NAMALWA (cell line): ENCODE results near the gene MAP3K9.
"Not testable (repeated sequence)": the region's sequence is repeated elsewhere in the genome, so short reads cannot be mapped to it uniquely, and the experiment has no call there.

Source experiments
- DNase-seq: peaks from one replicate; pipeline ENCODE4 v3.0.0-alpha.2; 2015; ENCODE audit warnings: low spot score

MAP3K9 gene

DNA sequence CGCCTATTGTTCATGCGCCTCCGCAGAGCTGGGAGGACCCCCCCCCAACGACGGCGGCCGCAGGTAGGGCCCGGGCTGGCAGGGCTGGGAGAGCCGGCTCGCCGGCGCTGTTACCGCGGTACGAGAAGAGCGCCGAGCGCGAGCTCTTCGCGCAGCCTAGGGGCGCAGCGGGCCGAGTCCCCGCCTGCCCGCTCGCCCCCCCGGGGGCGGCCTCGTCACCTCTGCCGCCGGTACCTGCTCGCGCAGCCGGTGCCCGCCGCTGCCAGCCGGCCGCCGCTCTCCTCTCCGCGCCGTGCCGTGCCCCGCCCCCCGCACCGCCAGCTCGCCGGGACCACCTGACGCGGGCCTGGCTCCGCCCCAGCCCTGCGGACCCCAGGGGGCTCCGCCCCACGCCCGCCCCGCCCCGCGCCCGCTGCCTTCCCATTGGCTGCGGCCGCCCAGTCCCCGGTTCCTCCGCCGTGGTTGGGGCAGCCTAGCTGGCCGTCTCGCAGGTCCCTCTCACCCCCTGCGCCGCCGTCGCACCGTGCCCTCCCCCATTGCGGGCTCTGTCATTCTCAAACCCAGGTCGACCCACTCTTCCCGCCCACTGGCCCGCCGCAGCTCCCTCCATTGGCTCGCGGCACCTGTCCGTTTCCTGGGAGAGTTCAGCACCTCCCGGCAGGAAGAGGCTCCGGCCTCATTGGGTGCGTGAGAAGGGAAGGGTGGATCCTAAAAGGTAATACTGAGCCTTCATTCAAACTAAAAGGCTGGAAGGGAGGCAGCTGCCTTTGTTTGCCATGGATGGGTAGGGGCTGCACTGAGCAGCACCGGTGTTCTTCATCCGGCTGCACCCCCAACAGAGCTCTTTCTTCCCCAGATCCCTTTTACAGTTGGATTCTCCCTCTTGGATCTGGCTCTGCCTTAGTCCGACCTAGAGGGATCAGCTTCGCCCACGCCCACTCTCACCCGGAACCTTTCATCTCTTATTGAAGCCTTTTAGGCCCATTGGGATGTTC is at the start of gene MAP3K9:
TSS of gene MAP3K9 (minus strand) at position 289 of the 995 bp plus-strand sequence. CDS start 342 bp downstream, outside the sequence.
- peak; percentile 89 for DNase-seq

DNA sequence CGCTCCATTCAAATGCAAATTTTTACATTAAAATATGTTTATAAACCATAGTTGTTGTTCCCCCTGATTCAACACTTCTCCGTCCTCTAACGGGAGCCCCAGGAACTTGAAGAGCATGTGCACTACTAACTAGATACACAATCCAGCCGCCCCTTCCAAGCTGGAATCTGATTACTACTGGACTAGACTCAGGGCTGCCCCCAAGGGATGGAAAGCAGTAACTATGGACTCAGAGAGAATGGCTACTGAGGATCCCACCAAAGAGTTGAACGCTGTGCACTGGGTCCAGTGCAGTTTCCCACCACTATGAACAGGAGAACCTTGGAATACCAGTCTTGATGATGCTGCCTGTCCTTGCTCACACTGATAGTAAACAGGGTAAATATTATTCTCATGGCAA is 49.3 kb upstream of the MAP3K9 start:
- DNase-seq, result no peak

DNA sequence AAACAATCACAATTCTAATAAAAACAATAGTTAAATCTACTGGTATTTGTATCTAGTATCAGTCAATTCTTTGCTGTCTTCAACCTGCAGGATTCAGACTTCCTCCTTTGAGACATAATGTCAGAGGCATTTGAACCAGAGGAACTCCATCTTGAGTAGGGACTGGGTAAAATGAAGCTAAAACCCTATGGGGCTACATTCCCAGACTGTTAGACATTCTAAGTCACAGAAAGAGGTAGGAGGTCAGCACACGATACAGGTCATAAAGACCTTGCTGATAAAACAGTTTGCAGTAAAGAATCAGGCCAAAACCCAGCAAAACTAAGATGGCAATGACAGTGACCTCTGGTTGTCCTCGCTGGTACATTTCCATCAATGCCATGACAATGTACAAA is 48.2 kb upstream of the MAP3K9 start:
- DNase-seq, result no peak

DNA sequence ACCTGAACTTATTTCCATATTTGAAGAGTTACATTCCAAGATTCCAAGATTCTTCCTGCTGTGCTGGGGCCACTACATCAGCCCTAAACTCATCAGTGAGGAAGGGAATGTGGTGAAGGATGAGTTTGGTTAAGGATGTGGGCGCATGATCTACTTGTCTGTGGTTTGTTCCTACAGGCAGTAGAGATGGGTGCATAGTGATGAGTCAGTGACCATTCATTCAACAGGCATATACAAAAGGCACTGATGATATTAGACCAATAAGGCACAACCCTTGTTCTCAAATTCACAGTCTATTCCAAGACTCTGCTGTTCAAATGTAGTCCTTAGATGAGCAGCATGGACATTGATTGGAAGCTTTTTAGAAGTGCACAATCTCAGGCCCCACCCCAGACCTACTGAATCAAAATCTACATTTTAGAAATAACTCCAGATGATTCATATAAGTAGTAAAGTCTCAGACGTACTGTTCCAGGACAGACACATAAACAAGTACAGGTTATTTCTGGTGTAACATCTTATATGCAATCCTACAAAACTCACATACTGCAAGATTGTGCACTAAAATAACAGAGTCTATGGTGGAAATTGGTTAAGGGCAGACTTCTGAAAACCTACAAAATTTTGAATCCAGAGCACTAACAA is 47.7 kb upstream of the MAP3K9 start:
- no peak for DNase-seq

DNA sequence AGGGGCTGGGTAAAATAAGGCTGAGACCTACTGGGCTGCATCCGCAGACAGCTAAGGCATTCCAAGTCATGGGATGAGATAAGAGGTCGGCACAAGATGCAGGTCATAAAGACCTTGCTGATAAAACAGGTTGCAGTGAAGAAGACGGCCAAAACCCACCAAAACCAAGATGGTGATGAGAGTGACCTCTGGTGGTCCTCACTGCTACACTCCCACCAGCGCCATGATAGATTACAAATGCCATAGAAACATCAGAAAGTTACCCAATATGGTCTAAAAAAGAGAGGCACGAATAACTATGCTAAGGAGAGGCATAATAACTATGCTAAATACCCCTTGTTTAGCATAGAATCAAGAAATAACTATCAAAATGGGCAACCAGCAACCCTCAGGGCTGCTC is 46.2 kb upstream of the MAP3K9 start:
- no peak for DNase-seq

DNA sequence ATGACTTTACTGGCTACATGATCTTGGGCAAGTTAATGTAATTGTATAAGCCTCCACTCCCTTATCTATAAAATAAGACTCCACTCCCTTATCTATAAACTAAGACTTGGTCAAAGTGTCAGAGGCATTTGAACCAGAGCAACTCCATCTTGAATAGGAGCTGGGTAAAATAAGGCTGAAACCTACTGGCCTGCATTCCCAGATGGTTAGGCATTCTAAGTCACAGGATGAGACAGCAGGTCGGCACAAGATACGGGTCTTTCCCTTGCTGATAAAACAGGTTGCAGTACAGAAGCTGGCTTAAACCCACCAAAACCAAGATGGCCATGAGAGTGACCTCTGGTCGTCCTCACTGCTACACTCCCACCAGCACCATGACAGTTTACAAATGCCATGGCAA is 44.3 kb upstream of the MAP3K9 start:
- DNase-seq, result not testable (repeated sequence)

DNA sequence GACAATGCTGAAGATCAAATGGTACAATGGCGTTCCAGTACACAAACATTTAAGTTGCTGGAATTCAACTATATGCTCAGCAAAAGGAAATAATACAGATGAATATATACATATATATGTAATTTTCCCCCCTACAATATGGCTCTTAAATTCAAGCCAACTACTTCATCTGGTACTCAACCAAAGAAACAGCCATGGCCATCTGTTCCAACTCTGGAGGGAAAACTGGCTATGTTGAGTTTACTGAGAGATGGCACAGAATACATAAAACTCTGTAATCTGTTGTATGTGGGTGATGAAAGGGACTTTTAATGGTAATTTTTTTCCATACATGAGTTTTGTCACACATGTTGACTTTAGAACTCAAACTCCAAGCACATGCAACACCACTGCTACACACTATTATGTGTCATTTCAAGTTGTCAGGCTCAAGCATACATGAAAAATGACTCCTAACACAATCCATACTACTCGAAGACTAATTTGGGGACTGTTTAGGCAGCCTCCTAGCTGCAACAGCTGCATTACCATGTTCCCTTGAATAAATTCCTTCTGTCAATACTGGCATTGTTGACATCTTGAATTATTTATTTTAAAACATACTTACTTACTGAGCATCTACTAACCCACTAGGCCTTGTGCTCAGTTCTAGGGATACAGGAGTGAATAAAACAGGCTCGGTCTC is 38.2 kb upstream of the MAP3K9 start:
- DNase-seq, result no peak

DNA sequence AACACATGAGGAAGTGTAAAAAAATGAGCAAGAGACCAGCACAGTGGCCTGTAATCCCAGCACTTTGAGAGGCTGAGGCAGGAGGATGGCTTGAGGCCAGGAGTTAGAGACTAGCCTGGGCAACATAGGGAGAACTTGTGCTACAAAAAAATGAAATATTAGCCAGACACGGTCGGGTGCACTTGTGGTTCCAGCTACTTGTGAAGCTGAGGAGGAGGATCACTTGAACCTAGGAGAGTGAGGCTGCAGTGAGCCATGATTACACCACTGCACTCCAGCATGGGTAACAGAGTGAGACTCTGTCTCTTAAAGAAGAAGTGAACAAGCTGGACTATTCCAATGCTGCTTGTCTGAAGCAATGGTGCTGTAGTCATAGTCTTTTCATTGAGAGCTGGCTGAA is 36.3 kb upstream of the MAP3K9 start:
- no peak for DNase-seq

DNA sequence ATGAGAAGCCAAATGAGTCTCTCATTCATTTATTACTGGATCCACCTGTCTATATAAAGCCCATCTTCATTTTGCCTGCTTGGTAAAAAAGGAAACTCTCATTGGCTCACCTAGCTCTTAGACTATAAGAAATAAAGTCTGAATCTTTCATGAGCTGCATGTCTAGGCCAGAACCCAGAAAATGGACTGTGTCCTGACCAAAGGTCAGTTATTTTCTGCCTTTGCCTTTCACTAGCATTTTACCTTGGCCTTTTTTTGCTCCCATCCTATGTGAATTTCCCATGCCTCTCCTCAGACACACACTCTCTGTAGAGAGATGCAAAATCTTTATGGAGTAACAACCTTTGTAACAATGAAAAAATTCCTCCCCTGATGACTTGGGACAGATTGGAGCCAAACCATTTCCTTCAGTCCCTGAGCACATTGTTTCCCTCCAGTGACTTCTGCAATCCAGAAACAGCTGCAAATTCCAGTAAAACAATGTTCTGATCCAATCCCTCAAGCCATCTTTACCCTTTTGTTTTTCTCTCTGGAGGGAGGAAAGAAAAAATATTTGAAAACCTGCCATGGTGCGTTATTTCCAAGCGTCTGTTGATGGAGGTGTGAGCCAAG is 33.6 kb upstream of the MAP3K9 start:
- no peak for DNase-seq

DNA sequence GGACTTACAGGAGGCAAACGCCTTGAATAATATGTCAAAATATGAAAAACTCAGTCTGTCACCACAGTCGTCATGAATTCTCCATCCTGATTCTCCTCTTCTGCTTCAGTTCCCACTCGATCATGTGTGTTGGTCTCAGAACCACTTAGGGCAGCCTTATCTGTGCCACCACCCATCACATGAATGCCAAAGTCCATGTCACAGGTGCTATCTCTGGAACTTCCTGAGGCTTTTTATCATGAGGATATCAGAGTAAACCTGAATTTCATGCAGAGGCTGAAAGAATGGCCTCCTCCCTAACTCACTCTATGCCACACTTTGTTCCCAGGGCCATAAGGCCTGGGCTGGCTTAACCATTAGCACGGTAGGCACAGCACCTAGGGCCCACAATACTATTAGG is 28.8 kb upstream of the MAP3K9 start:
- no peak for DNase-seq

DNA sequence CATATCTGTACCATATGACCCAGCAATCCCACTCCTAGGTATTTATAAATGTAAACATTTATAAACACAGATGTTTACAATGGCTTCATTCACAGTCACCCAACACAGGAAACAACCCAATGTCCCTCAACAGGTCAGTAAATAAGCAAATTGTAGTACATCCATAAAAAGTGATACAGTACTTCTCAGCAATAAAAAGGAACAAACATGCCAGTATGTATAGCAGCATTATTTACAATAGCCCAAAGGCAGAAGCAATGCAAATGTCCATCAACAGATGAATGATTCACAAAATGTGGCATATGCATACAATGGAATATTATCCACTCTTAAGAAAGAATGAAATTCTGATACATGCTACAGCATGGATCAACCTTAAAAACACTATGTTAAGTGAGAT is 27.6 kb upstream of the MAP3K9 start:
- no peak for DNase-seq

DNA sequence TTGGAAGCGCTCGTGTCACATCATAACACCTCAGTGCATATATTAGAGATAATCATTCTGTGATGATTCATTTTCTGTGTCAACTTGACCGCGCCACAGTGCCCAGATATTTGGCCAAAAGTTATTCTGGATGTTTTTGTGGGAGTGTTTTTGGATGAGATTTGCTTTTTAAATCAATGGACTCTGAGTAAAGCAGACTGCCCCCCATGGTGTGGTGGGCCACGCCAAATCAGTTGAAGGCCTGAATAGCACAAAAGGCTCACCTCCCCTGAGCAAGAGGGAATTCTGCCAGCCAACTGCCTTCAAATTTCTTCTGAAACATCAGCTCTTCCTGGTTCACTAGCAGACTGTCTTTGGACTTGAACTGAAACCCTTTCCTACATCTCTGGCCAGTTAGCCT is 24.6 kb upstream of the MAP3K9 start:
- no peak for DNase-seq

DNA sequence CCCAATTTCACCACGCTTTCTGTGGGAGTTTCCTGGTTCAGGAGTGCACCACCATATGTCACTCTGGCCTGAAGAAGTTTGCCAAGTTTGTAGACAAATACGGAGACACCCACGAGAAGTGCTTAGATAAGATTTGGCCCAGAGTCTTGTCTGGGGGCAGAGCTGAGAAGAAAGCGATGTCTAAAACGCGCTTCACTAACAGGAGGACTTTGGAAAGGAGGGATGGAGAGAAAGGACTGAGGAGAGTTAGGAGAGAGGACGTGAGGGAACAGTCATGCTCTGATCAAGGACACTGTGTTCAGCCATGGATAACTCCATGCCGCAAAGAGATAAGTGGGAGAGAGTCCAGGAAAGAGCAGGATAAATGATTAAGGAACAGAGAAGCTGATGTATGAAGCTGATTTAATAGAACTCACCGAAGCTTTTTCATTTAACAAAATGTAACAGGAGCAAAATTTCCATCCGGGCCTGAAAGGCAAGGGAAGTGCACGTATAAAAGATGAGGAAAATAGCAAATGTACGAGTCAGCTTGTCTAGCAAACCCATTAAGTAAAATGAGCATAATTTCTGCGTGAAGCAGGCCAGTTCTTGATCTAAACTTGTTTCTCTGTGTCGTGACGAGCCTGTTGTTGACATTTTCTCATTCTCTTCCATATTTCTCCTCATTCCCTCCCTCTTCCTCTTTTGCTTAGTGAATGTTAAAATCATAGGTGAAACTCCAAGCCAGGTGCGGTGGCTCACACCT is 23.4 kb upstream of the MAP3K9 start:
- DNase-seq, result no peak

DNA sequence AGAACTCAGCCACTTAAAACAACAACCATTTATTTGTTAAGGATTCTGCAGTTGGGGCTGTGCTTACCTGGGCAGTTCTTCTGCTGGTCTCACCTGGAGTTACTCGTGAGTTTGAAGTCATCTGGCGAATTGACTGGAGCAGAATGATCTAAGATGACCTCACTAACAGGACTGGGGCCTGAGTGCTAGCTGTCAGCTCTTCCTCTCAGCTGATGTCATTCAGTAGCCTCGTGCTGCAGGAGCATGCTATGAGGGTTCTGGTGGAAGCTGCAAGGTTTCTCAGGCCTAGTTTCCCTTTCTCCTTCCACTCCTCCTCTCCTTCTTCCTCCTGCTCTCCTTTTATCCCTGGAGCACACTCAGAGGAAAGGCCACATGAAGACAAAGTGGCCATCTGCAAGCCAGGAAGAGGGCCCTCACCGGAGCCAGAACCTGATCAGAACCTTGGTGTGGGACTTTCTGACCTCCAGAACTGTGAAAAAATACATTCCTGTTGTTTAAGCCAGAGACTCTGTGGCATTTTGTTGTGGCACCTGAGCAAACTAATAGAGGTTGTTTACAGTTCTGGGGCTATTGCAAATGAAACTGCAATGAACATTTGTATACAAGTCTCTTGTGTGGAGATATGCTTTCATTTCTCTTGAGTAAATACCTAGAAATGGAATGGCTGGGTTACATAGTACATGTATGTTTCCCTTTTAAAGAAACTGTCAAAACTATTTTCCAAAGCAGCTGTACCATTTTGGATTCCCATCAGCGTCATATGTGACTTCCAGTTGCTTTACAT is 21.9 kb upstream of the MAP3K9 start:
- no peak for DNase-seq

DNA sequence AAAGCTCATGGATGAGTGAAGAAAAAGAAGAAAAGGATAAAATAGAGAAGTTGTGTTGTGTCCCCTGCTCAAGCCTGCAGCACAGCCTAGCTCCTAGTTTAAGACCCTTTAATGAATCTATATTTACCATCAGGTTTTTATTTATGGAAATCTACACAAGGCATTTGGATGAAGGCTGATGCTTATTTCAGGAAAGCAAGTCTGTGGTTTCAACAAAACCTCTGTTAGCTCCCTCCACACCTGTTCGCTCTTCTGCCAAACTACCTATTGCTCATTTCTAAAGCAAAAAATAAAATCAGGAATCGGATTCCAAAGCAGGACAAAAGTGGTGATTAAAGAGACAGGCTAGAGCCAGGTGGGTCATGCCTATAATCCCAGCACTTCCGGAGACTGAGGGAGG is 18.9 kb upstream of the MAP3K9 start:
- no peak for DNase-seq

DNA sequence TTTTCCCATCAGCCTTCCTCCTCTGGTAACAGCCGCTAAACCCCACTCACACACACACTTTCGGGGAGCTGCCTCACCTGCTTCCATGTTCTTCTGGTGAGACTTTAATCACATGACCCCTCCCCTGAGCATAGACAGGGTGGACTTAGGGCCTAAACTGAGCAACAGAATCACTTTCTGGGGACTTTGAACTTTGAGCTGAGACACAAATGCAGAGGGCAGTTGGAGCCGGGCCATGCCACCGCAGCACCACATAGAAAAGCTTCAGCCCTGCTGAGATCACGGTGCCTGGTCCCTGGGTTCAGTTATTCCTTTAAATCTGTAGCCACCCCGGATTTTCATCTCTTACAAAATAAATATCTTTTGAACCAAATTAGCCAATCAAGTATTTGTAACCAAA is 18.4 kb upstream of the MAP3K9 start:
- no peak for DNase-seq

DNA sequence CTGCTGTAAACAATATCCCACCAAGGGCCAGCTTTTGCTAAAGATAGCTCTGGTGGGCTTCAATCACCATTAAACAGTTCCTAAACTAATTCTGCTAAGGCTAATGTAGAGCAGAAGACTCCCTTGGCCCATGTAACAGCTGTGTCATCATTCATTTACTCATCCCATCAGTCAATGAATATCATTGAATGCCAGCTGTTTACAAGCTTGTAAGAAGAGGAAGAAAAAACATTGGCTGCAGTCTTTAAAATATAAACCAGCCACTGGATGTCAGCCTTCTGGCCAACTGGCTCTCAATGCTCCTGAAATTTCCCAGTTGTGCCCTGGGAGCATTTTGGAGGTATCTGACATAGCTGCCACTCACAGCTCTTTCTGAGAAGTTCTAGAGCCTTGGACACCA is 18.0 kb upstream of the MAP3K9 start:
- DNase-seq, result no peak

DNA sequence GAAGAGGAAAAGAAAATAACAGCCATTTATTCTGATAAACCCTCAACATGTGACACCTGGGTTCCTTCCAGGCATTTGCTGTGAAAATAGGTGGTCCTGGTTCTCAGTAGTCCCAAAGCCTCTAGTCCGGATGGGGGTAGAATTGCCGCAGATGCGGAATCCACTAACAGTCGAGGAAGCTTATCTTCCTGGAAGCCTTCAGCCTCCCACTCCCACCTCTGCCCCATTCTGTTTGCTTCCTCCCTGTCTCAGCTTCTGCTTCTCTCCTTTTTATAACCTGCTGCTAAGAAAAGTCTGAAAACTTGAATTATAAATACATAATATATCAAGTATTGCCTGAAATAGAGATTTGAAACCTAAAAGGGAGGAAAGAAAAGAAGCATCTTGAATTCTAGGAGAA is 14.0 kb upstream of the MAP3K9 start:
- no peak for DNase-seq

DNA sequence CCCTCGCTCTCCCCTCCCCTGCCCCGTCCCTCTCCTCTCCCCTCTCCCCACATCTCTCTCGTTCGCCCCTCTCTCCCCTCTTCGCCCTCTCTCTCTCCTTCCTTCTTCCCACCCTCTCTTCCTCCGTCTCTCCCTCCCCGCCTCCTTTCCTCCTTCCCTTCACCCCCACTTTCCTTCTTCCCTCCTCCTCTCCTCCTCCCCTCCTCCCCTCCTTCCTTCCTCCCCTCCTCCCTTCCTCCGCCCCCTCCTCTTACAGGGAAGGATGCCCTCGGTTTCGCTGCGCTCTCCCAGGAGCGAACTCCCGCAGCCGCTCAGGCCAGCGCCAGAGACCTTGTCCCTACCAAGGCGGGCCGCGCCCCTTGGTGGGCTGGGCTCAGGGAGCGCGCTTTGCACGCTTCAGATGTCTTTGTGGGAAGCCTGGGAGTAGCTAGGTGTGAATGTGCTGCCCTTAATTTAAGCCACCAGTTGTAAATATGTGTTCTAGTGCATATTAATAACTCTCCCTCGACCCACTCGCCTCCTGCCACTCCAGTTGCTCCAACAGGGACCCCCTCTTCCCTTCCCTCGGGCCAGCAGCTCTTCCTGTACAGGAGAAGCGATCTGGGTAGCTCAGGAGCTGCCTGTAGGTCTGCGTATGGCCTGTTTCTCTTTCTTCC is 13.3 kb upstream of the MAP3K9 start:
- no peak for DNase-seq
